GM19397 (cell line): ENCODE data around the gene PHF2.

Experiments
- ATAC-seq: cut with Tn5 transposase; IDR thresholded peaks from one replicate; pipeline ENCODE4 v1.9.1; 2021; ENCODE audit warnings: mild to moderate bottlenecking, moderate library complexity; ENCODE audit not compliant: unreplicated experiment

Gene PHF2

GRCh38 chr9:93585695-93586094, 9.3 kb downstream of the PHF2 start:
- ATAC-seq: no peak

- ATAC-seq: no peak
Observed at GRCh38 chr9:93586290-93587057, 10.1 kb downstream of the PHF2 start.

- no peak for ATAC-seq
Observed at GRCh38 chr9:93587284-93587650, 10.9 kb downstream of the PHF2 start.

- no peak for ATAC-seq
Observed at GRCh38 chr9:93587651-93588347, 11.4 kb downstream of the PHF2 start.

- no peak for ATAC-seq
Observed at GRCh38 chr9:93588641-93589609, 12.5 kb downstream of the PHF2 start.

GRCh38 chr9:93589688-93590087, 13.3 kb downstream of the PHF2 start:
- ATAC-seq: no peak

GRCh38 chr9:93590609-93591234, 14.3 kb downstream of the PHF2 start:
- no peak for ATAC-seq

- no peak for ATAC-seq
Observed at GRCh38 chr9:93591301-93592007, 15.1 kb downstream of the PHF2 start.

- ATAC-seq: no peak
Observed at GRCh38 chr9:93592008-93592642, 15.7 kb downstream of the PHF2 start.

GRCh38 chr9:93592643-93593021, 16.2 kb downstream of the PHF2 start:
- ATAC-seq: no peak

GRCh38 chr9:93593144-93593658, 16.8 kb downstream of the PHF2 start:
- ATAC-seq: no peak

GRCh38 chr9:93594041-93594756, 17.8 kb downstream of the PHF2 start:
- no peak for ATAC-seq

GRCh38 chr9:93595461-93595860, 19.1 kb downstream of the PHF2 start:
- no peak for ATAC-seq

GRCh38 chr9:93595861-93596365, 19.5 kb downstream of the PHF2 start:
- ATAC-seq: no peak

- no peak for ATAC-seq
Observed at GRCh38 chr9:93596399-93596798, 20.0 kb downstream of the PHF2 start.

- no peak for ATAC-seq
Observed at GRCh38 chr9:93597142-93597706, 20.8 kb downstream of the PHF2 start.

- ATAC-seq: no peak
Observed at GRCh38 chr9:93597871-93598646, 21.7 kb downstream of the PHF2 start.
